Right renal cortex interstitium (tissue), 3 donors: ENCODE measurements around the gene RGS12. TPM values are rescaled to one million over a fixed set of nuclear protein-coding genes. Genes with fewer than 3 reads are reported as not detected.

Experiments used
- DNase-seq, 3 donors: peaks; one replicate each; pipeline ENCODE4 v3.0.0-alpha.2; 2013; ENCODE audit warnings: low read depth in 3 of 3, low spot score in 2 of 3
- polyA plus RNA-seq, 3 donors: library from polyadenylated mRNA; unstranded; fragments of 120-200 nt; gene quantifications; one replicate each; pipeline ENCODE4 v1.2.1, GENCODE V29; 2013; ENCODE audit not compliant: insufficient read length in 3 of 3

The RGS12 gene, protein sequence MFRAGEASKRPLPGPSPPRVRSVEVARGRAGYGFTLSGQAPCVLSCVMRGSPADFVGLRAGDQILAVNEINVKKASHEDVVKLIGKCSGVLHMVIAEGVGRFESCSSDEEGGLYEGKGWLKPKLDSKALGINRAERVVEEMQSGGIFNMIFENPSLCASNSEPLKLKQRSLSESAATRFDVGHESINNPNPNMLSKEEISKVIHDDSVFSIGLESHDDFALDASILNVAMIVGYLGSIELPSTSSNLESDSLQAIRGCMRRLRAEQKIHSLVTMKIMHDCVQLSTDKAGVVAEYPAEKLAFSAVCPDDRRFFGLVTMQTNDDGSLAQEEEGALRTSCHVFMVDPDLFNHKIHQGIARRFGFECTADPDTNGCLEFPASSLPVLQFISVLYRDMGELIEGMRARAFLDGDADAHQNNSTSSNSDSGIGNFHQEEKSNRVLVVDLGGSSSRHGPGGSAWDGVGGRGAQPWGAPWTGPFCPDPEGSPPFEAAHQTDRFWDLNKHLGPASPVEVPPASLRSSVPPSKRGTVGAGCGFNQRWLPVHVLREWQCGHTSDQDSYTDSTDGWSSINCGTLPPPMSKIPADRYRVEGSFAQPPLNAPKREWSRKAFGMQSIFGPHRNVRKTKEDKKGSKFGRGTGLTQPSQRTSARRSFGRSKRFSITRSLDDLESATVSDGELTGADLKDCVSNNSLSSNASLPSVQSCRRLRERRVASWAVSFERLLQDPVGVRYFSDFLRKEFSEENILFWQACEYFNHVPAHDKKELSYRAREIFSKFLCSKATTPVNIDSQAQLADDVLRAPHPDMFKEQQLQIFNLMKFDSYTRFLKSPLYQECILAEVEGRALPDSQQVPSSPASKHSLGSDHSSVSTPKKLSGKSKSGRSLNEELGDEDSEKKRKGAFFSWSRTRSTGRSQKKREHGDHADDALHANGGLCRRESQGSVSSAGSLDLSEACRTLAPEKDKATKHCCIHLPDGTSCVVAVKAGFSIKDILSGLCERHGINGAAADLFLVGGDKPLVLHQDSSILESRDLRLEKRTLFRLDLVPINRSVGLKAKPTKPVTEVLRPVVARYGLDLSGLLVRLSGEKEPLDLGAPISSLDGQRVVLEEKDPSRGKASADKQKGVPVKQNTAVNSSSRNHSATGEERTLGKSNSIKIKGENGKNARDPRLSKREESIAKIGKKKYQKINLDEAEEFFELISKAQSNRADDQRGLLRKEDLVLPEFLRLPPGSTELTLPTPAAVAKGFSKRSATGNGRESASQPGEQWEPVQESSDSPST (N-terminal part only)
- polyA plus RNA-seq = 10 to 100 TPM; 33.3 to 36.2 (median 34.5) TPM

DNA sequence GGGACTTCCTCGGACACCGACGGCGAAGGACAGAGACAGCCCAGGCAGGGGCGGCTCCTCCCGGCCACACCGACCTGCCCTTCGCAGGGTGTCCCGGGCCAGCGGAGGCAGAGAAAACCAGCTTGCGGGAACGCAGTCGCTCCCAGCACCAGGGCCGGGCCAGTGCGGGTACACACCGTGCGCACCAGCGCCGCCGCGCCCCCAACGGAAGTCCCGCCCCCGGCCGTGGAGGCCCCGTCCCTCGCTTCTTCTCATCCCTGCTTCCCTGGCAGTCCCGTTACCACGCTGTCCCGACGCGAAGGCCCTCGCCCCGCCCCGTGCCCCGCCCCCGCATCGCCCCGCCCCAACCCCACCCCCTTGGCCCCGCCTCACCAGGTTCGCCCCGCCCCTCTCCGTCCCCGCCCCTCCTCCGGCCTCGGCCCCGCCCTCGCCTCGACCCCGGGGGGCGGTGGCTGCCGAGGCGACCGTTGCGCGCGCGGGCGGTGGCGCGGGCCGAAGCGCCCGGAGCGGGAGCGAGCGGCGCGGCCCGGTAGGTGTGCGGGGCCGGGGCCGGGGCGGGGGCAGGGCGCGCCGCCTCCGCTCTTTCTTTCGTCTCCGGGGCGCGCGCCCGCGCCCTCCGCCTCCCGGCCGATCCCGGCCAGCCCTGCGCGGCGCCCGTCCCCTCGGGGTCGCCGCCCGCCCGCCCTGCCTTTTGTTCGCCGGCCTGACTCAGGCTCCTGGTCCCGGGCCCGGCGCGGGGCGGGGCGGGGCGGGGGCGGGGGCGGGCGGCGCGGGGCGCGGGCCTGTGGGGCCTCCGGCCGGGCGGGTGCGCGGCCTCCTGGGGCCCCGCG lies at the start of gene RGS12:
RGS12 (plus strand) TSS at position 451 of the 830 bp plus-strand sequence. CDS start 23,150 bp downstream, outside the sequence.
- peak; percentile 52 to 83 (median 76) for DNase-seq

GRCh38 chr4:3243136-3243780 lies 49.6 kb upstream of the RGS12 start:
- no peak for DNase-seq

DNA sequence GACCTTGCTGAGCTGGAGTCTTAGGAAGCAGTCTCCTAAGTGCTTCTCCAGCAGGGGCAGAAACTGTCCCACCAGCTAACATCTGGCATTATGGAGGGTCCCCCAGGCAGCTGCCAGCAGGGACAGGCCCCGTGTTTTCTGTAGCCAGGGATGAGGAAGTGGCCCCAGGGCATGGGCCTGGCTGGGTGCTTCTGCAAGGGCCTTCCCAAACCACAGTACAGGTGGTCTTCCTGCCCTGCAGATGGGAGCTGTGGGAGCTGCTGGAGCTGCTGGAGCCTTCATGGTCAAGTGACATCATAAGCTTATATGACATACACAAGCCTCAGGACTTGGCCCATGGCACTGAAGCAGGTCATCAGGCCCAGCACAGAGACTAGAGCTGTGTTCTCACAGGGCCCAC lies 48.8 kb upstream of the RGS12 start:
- no peak for DNase-seq

DNA sequence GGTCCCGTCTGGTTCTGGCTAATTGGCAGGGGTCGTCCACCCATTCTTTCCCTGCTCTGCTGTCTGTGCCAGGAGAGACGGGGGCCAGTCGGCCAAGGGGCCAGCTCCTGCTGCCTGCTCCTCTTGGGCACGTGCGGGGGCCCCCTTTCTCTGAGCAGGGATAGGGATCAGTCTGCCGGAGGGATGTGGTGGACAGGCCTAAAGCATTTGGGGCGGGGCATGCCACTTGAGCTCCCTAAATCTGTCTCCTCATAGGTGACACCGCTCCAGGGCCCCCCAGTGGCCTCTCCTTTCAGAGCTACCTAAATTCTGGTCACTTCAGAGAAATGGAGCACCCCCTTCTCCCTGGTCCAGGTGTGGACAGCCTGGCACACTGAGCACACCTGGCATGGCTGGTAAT lies 48.1 kb upstream of the RGS12 start:
- DNase-seq = no peak

DNA sequence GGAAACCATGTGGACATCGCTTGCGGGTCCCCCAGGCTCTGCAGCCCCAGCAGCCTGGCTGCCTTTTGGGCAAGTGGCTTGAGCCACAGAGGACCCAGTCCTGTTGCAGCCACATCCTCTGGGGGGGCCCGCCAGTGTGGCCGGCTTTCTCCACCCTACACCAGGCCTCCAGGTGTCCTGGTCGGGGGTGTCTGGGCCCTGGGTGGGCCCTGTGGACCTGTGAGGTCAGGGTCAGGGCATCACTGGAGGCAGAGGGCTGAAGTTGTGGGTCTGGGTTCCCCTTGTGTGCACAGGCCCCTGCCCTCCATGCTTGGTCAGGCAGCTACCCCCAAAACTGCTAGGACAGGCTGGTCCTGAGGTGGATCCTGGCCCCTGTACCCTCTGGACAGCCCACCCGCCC lies 47.1 kb upstream of the RGS12 start:
- no peak for DNase-seq

DNA sequence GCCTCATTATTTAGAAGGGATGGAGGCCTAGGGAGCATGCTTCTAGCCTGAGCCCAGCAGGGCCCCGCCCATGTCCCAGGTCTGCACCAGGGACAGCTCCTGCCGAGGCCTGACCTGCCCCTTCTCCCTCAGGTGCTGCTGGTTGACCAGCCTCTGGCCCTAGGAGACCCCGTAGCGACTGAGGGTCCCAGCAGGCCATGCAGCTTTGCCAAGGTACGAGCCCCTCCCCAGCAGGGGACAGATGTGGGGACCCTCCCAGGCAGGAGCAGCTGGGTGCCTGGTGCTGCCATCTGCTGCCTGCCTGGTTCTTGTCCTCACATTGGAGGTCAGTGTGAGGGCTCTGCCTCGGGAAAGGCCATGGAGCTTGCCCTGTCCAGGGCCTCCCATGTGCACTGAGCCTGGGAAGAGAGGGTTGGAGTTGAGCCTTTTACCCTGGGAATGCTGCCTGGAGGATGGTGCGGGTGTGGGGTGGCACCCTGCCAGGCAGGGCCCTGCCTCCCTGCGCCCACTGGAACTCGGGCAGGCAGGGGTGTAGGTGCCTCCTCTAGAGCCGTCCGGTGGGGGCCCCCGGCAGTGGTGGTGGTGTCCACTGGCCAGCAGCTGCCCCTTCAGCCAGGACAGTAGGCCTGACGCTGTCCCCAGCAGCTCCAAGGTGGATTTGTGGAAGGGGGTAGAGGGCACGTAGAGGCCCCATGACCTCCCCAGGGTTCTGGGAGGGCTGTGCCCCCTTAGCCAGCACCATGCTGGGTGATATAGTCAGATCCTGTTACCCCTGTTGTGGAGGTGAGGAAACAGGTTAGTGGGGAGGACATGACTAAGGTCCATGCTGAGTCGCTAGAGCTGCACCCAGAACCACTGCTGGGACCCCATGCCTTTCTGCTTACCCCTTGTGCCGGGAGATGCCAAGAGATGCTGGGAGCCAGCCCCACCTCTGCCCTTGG lies 46.1 kb upstream of the RGS12 start:
- DNase-seq = no peak

DNA sequence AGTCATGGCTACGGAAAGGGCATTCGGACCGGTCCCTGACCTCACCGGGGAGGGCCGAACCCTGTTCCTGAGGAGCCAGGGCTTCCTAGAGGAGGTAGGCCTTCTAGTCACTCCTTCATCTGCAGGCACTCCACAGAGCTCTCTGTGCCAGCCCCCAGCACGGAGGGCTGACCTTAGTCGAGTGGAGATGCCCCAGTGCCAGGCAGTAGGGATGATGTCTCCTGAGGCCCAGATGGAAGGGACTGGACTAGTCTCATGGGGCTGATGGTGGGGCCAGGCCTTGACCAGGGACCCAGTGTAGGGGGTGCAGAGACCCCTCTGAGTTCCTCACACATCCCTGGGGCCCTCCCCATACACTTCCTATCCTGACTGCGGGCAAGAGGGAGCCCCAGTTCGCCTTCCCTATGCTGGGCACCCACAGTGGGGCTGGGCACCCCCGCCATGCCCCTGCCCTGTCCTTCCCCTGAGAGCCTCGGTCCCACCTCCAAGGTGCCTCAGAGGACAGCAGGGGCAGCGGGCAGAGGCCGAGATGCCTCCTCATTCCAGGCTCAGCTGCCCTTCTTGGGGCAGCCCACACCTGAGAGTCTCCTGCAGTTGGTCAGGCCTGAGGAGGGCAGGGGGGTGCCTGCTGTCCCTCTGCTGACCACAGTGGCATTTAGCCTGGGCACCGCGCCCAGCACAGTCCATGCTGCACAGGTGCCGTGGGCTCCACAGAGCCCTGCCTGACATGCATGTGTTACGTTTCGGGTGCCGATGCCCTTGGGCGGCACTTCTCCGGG lies 45.2 kb upstream of the RGS12 start:
- DNase-seq = no peak

GRCh38 chr4:3248178-3248480 lies 44.7 kb upstream of the RGS12 start:
- no peak for DNase-seq

GRCh38 chr4:3248811-3249661 lies 43.8 kb upstream of the RGS12 start, which contains the start of gene MSANTD1:
Gene MSANTD1, plus strand, starts transcription at chr4:3249159. Its CDS starts 64 bp downstream, at chr4:3249223.
- peak in 2 of 3 donors; percentile 47 to 66 for DNase-seq

DNA sequence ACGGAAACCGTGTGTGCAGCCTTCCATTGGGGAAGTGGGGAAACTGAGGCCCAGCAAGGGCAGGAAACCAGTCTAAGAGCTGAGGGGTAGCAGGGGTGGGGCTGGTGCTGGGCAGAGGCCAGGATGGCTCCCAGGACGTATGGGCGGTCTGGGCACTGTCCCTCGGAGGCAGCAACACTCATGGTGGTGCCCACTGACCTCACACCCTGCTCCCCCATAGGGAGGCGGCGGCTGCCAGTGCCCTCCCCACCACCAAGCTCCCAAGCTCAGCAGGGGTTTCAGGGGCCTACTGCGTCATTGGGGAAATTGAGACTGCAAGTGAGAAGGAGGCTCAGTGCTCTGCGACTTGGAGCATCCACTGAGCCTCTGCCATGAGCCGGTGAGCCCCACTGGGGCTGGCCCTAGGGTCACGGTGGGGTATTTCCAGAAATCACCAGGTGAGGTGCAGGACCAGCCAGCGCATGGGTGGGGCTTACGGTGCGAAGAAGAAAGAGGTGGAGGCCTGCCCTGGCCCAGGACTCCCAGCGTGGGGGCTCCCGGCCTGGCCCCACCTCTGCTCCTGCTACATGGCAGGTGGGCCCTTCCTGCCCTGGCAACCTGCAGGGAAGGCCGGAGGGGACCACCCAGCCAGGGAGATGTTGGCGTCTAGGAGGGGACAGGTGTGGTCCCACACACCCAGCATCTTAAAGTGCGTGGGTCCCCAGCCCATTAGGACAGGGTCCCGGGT lies 42.9 kb upstream of the RGS12 start:
- no peak for DNase-seq

DNA sequence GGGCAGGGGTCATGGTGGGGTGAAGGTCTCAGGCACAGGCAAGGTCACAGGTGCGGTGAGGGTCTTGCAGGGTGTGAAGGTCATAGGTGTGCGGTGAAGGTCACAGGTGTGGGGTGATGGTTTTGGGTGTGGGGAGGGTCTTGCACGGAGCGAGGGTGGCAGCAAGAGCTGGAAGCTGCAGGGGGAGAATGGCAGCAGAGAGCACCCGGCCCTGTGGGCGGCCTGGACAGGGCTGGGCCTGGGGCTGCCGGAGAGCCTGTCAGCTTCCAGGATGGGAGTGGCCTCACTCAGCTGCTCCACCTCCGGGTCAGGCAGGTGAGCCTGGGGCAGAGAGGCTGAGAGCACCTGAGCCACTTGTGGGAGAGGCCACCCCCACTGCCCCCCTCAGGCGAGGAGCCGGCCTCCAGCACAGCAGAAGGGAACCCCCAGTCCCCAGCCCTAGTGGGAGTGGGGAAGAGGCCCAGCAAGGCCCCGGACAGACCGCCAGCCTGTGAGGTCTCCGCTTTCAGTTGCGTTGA lies 42.3 kb upstream of the RGS12 start:
- DNase-seq = no peak

DNA sequence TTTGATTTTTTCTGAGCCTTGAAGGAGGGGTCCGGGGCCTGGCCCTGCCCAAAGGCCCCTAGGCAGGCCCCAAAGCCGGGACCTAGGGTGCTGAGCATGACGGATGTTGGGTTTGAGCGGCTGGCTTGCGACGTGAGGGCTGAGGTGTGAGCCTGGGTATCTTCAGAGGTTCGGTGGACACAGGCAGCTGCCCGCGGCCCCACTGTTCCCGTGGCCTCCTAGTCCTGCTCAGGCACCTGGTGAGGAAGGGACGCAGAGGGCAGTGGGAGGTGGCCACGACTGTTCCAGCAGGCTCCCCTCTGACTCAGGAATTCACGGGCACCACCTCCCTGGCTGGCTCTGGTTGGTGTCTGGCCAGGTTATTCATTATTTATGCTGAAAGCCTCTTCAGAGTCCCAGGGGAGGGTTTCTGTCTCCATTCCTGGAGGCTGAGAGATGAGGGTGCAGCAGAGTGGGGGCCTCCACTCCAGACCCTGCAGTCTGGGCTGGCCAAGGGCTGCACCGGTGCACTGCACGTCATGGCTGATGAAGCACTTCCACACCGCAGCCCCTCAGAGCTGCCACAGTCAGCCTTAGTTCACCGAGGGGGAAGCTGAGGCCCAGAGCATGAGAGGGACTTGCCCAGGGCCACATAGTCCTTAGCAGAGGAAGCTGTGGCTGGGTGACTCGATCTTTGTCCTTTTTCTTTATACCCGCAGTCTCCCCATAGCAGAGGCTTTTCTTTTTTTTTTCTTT lies 41.7 kb upstream of the RGS12 start:
- no peak for DNase-seq

- no peak for DNase-seq
These were observed 40.9 kb upstream of the RGS12 start for GRCh38 chr4:3251691-3252479.

DNA sequence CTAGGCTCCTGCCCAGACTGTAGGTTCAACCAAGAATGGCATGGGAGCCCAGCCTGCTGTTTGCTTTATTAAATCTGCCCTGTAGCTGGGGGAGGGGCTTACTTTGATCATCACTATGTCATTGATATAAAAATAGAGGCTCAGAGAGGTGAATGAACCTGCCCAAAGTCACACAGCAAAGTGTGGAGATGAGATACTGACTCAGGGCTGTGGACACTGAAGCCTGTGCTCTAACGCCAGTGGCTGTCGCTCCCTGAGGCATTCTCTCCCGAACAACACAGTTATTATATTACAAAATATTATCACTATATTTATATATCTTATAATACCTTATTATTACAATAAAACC lies 40.4 kb upstream of the RGS12 start:
- DNase-seq = no peak
